A673 (cell line): ENCODE results near the gene UNC50. TPM values are rescaled to one million over a fixed set of nuclear protein-coding genes. Genes with fewer than 3 reads are reported as not detected.
A peak's percentile ranks its signal among the peaks of the same experiment; 100 is the strongest.

Experiments
- BruUV-seq: library from RNA; stranded (reverse); fragments of 400-500 nt; replicated peaks from 2 replicates; lab custom pipeline; 2021; lab: Mats Ljungman, UMichigan
- CTCF ChIA-PET: fragments of 300-600 bp; sonication (Branson Sonifier 250); formaldehyde crosslinking; loops from one replicate; lab custom pipeline; 2022; ENCODE audit warnings: antibody characterized with exemption; lab: Charles Lee
- POLR2A ChIA-PET: fragments of 300-600 bp; sonication (Branson Sonifier 250); formaldehyde crosslinking; loops from one replicate; lab custom pipeline; 2022; ENCODE audit warnings: antibody characterized with exemption; ENCODE audit not compliant: low non-redundant PET; lab: Charles Lee
- DNase-seq: peaks from one replicate; pipeline ENCODE4 v3.0.0-alpha.2; 2015; ENCODE audit warnings: low spot score
- H3K27ac ChIP-seq: fragments of 200-600 bp; sonication (generic); 2 replicates; pipeline ENCODE4 v1.5.1; 2016; ENCODE audit warnings: mixed run types, low read depth, mild to moderate bottlenecking, mixed read lengths, antibody characterized with exemption, low read length; ENCODE audit not compliant: poor library complexity, severe bottlenecking
- H3K27me3 ChIP-seq: fragments of 200-600 bp; sonication (generic); replicated peaks from 2 replicates; pipeline ENCODE4 v1.6.1; 2017; ENCODE audit warnings: mixed run types, low read depth, mild to moderate bottlenecking, mixed read lengths, antibody characterized with exemption, low read length; ENCODE audit not compliant: insufficient read depth, poor library complexity
- H3K36me3 ChIP-seq: fragments of 200-600 bp; sonication (generic); 2 replicates; pipeline ENCODE4 v1.6.1; 2016; ENCODE audit warnings: mixed run types, mild to moderate bottlenecking, mixed read lengths, antibody characterized with exemption, low read length; ENCODE audit not compliant: insufficient read depth, poor library complexity, severe bottlenecking
- H3K4me1 ChIP-seq: fragments of 200-600 bp; sonication (generic); 2 replicates; pipeline ENCODE4 v1.6.1; 2017; ENCODE audit warnings: mixed run types, mild to moderate bottlenecking, mixed read lengths, antibody characterized with exemption, low read length; ENCODE audit not compliant: insufficient read depth, poor library complexity, severe bottlenecking
- H3K4me3 ChIP-seq: fragments of 200-600 bp; sonication (generic); 2 replicates; pipeline ENCODE4 v1.5.1; 2016; ENCODE audit warnings: low read depth, mixed run types, mild to moderate bottlenecking, mixed read lengths, low read length; ENCODE audit not compliant: poor library complexity, severe bottlenecking
- H3K9me3 ChIP-seq: fragments of 200-600 bp; sonication (generic); 2 replicates; pipeline ENCODE4 v1.6.1; 2016; ENCODE audit warnings: mixed run types, low read depth, mild to moderate bottlenecking, mixed read lengths, antibody characterized with exemption, low read length; ENCODE audit not compliant: poor library complexity, severe bottlenecking
- CTCF ChIP-seq: fragments of 300-800, 200-600 bp; sonication (generic); conservative IDR thresholded peaks from 2 replicates; pipeline ENCODE4 v1.5.1; 2017; ENCODE audit warnings: low read depth, mild to moderate bottlenecking, antibody characterized with exemption, low read length, moderate library complexity, mixed read lengths
- EZH2 ChIP-seq: fragments of 200-600 bp; sonication (generic); IDR thresholded peaks from 2 replicates; pipeline ENCODE4 v1.6.1; 2017; ENCODE audit warnings: borderline replicate concordance, low read depth, mild to moderate bottlenecking, mixed read lengths, antibody characterized with exemption, low read length; ENCODE audit not compliant: poor library complexity, severe bottlenecking
- intact Hi-C: fragments of 100-400 bp; cut with micrococcal nuclease; formaldehyde crosslinking; loops from one replicate; pipeline ENCODE4 v1.10.0; 2022; ENCODE audit not compliant: unreplicated experiment
- total RNA-seq: library from RNA; stranded (reverse); gene quantifications from 2 replicates; pipeline ENCODE4 v1.2.3, GENCODE V29; 2021

The UNC50 gene
- total RNA-seq, 1 experiment from 2014 or later, result 32.5 TPM

DNA sequence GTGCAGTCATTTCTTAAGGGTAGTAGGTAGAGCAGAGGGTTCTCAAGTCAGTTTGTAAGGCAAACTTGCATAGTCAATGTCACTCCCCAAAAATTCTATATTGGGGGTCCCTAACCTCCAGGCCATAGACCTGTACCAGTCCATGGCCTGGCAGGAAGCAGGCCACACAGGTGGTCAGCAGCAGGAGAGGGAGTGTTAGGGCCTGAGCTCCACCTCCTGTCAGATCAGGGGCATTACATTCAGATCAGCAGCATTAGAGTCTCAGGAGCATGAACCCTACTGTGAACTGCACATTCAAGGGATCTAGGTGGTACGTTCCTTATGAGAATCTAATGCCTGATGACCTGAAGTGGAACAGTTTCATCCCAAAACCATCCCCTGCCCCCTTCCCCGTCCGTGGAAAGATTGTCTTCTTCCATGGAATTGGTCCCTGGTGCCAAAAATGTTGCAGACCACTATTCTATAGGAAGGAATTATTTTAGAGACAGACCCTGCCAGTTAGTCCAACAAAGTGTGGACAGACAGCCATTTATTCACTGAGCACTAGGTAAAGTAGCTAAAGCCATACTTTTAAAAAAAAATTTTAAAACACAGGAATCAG is 6.8 kb upstream of the UNC50 start:
- DNase-seq, result peak; percentile 12
- POLR2A ChIA-PET, result no interaction called here
- no peak overlapping the region for H3K4me3 ChIP-seq
- no peaks in the 10 kb centered on the region for H3K9me3 ChIP-seq
- H3K27me3 ChIP-seq, result no peaks in the 10 kb centered on the region
- no TSS peak for BruUV-seq
- peaks cover 49% of the 10 kb centered on the region for H3K36me3 ChIP-seq
- H3K4me1 ChIP-seq, result peaks cover under 1% of the 10 kb centered on the region
- no peak overlapping the region for H3K27ac ChIP-seq
- TF ChIP-seq CTCF (peak; percentile 64), EZH2 (no peak)
- CTCF ChIA-PET, result no interaction called here
- intact Hi-C loops, result loop anchor here (1.0 kb wide), 1 partner anchor 188 kb away; no protein-coding TSS in a partner anchor

GRCh38 chr2:98604547-98604946 is 3.8 kb upstream of the UNC50 start:
- H3K36me3 ChIP-seq, result peaks cover 36% of the 10 kb centered on the region
- no peak for TF ChIP-seq EZH2
- no peak for TF ChIP-seq CTCF
- peaks cover 12% of the 10 kb centered on the region for H3K4me1 ChIP-seq
- ChIA-PET POLR2A (no interaction called here), CTCF (no interaction called here)
- peak; percentile 5 for DNase-seq
- H3K27me3 ChIP-seq, result no peaks in the 10 kb centered on the region
- intact Hi-C loops, result no loop called here
- no peak overlapping the region for H3K27ac ChIP-seq
- H3K4me3 ChIP-seq, result no peak overlapping the region
- BruUV-seq, result no TSS peak
- no peaks in the 10 kb centered on the region for H3K9me3 ChIP-seq

DNA sequence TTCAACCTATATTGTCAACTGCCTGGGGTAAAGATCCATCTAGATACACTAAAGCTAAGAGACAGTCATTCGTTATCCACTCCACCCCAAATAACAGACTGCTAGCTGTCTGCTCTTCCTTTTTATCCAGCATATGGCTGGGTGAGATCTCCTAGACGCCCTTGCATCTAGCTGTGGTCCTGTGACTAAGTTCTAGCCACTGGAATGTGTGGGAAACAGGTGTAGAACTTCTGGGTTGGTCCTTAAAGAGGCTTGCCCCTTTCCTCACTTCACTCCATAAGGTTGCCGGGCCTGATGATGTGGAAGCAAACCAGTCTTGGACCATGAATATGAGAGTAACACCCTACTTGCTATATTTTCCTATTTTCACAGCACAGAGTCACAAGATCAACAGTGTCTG is 3.3 kb upstream of the UNC50 start:
- ChIA-PET POLR2A (no interaction called here), CTCF (no interaction called here)
- Histone ChIP-seq H3K36me3 (peaks cover 33% of the 10 kb centered on the region), H3K9me3 (no peaks in the 10 kb centered on the region), H3K27ac (no peak overlapping the region), H3K4me1 (peaks cover 17% of the 10 kb centered on the region), H3K27me3 (no peaks in the 10 kb centered on the region), H3K4me3 (no peak overlapping the region)
- intact Hi-C loops, result no loop called here
- no TSS peak for BruUV-seq
- TF ChIP-seq EZH2 (no peak), CTCF (no peak)
- DNase-seq, result no peak
